Measurements from ENCODE around the gene CELA3A. TPM values are rescaled to one million over a fixed set of nuclear protein-coding genes. Genes with fewer than 3 reads are reported as not detected.

CELA3A gene
- total and polyA plus RNA-seq, 2 of the 8 experiments (the other 6 are each of a cell fraction or from before 2014, with no cell fraction given): not detected

DNA sequence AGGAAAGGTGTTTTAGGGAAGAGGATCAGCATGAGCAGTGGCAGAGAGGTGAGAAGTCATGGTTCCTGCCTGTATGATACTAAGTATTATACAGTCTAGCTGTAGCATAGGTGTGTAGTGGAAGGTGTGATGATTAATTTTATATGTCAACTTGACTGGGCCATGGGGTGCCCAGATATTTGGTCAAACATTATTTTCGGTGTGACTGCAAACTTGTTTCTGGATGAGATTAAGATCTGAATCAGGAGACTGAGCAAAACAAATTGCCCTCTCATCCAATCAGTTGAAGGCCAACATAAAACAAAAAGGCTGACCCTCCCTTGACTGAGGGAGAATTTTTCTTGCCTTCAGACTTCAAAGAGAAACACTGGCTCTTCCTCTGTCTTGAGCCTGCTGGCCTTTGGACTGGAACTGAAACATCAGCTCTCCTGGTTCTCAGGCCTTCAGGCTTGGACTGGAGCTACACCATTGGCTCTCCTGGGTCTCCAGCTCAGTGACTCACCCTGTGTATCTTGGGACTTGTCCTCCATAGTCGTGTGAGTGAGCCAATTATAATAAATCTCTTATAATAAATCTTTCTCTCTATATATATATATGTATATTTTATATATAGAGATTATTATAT is 44.3 kb downstream of the CELA3A start:
- H3K79me2 ChIP-seq (ENCODE audit: control insufficient read depth in 1 of 2, insufficient read depth in 2 of 2, low read length in 2 of 2): no peaks in the 10 kb centered on the region
- TF ChIP-seq TCF12 (IDR thresholded peaks at IDR 0.05; ENCODE audit: low read depth, low read length): no peak
- TF ChIP-seq KDM5A (IDR thresholded peaks at IDR 0.05; ENCODE audit: low read length): no peak
- no peak for TF ChIP-seq ASH2L (IDR thresholded peaks at IDR 0.05; ENCODE audit: low read length)
- no peaks in the 10 kb centered on the region for H3K79me1 ChIP-seq (ENCODE audit: low read depth, low read length)
- H2BK15ac ChIP-seq (ENCODE audit: low read length): peak overlapping the region; percentile 97; the same call in 1 of the 2 replicates
- no peak overlapping the region for H3K56ac ChIP-seq (replicated peaks; ENCODE audit: insufficient read length, low read depth, low read length)
- DNase-seq (ENCODE audit: low read depth in 1 of 2, low spot score in 2 of 2) (no peak), FAIRE-seq (no peak)
- H3K4me3 ChIP-seq (ENCODE audit: extremely low read depth in 1 of 4, insufficient read depth in 2 of 4, low read depth in 3 of 4, low read length in 4 of 4): no peak overlapping the region
- H3K14ac ChIP-seq (ENCODE audit: insufficient read length): no peak overlapping the region
- no peaks in the 10 kb centered on the region for H4K20me1 ChIP-seq (replicated peaks in 1 of 2; ENCODE audit: control insufficient read depth in 1 of 2, insufficient read depth in 2 of 2, low read length in 2 of 2)
- H4K91ac ChIP-seq (replicated peaks; ENCODE audit: insufficient read length, low read length): no peak overlapping the region
- H3K9ac ChIP-seq (replicated peaks in 1 of 4; ENCODE audit: extremely low read depth in 1 of 4, low read depth in 3 of 4, low read length in 3 of 4): no peak overlapping the region
- no peak overlapping the region for H3K23ac ChIP-seq (ENCODE audit: insufficient read length)
- H2AK5ac ChIP-seq (ENCODE audit: low read depth, low read length): no peak overlapping the region
- WGBS, 2 experiments (ENCODE audit: extremely low coverage in 1 of 2, insufficient coverage in 1 of 2, insufficient read length in 1 of 2, insufficient replicate concordance in 2 of 2, low coverage in 1 of 2, low lambda C conversion rate in 2 of 2, missing lambda C conversion rate in 1 of 2): 81% methylated on average over 2 of the region's 2 CpGs; no CpG with 5 or more reads in 1 of the 2 experiments
- peaks cover 0 to 9% (median 6%) of the 10 kb centered on the region in 4 experiments; a peak in 5 of 7 replicates for H3K4me1 ChIP-seq (replicated peaks in 1 of 4; ENCODE audit: control insufficient read depth in 3 of 4, insufficient read depth in 4 of 4, low read length in 3 of 4)
- H2BK5ac ChIP-seq (ENCODE audit: low read depth, low read length): no peak overlapping the region
- no peaks in the 10 kb centered on the region for H3K27me3 ChIP-seq (replicated peaks in 1 of 4; ENCODE audit: control insufficient read depth in 3 of 4, extremely low read depth in 1 of 4, insufficient read depth in 3 of 4, low read length in 3 of 4)
- H2AFZ ChIP-seq (ENCODE audit: low read length): no peak overlapping the region
- ChIA-PET POLR2A (ENCODE audit: partially characterized antibody) (no interaction called here), CTCF (ENCODE audit: partially characterized antibody) (interaction anchor here (2.2 kb wide), 1 partner anchor 22 kb away, joined by 7 read pairs; no protein-coding TSS in a partner anchor)
- H3K23me2 ChIP-seq (ENCODE audit: low read depth, low read length): no peaks in the 10 kb centered on the region
- no peak overlapping the region for H3K18ac ChIP-seq (ENCODE audit: extremely low read depth, low read length)
- H3K4ac ChIP-seq (replicated peaks; ENCODE audit: insufficient read length, low read depth, low read length): no peak overlapping the region
- H4K5ac ChIP-seq (ENCODE audit: insufficient read length, low read depth, low read length): no peak overlapping the region
- H3K27ac ChIP-seq (ENCODE audit: low read depth, low read length): no peak overlapping the region
- H3K36me3 ChIP-seq (ENCODE audit: control insufficient read depth in 2 of 4, insufficient read depth in 4 of 4, low read length in 3 of 4): no peaks in the 10 kb centered on the region
- peak overlapping the region; percentile 90 for H2BK20ac ChIP-seq (ENCODE audit: low read length)
- H2BK120ac ChIP-seq (replicated peaks; ENCODE audit: low read depth, low read length): no peak overlapping the region
- peak overlapping the region; percentile 84; the same call in 1 of the 2 replicates for H2BK12ac ChIP-seq (ENCODE audit: low read depth, low read length)
- no peaks in the 10 kb centered on the region for H3K9me3 ChIP-seq (ENCODE audit: insufficient read depth in 2 of 2, low read depth in 1 of 2, low read length in 1 of 2)
- no peak overlapping the region for H4K8ac ChIP-seq (ENCODE audit: extremely low read depth, insufficient read depth, low read length)
- no peak overlapping the region for H3K4me2 ChIP-seq (ENCODE audit: insufficient read depth in 1 of 2, low read depth in 2 of 2, low read length in 2 of 2)
